Activated T-cell treated with anti-CD3 and anti-CD28 coated beads for 4 hours (primary cell): ENCODE measurements around the gene IMPDH2.
A peak's percentile ranks its signal among the peaks of the same experiment; 100 is the strongest.

Experiments used
- DNase-seq: peaks from one replicate; pipeline ENCODE4 v3.0.0-alpha.2; 2020

IMPDH2 gene

GRCh38 chr3:49005303-49005680 is 23.9 kb downstream of the IMPDH2 start:
- DNase-seq = no peak

- DNase-seq = no peak
Observed at GRCh38 chr3:49004352-49005302, 24.6 kb downstream of the IMPDH2 start.

GRCh38 chr3:49001155-49001554 is 28.0 kb downstream of the IMPDH2 start:
- no peak for DNase-seq

- no peak for DNase-seq
Observed at GRCh38 chr3:48999085-48999858, 29.9 kb downstream of the IMPDH2 start.

- DNase-seq = no peak
Observed at GRCh38 chr3:48997714-48998637, 31.2 kb downstream of the IMPDH2 start.

GRCh38 chr3:48997102-48997635 is 32.0 kb downstream of the IMPDH2 start:
- DNase-seq = no peak

GRCh38 chr3:48996640-48997039 is 32.6 kb downstream of the IMPDH2 start:
- DNase-seq = no peak

GRCh38 chr3:48993834-48994233 is 35.4 kb downstream of the IMPDH2 start:
- DNase-seq = no peak

- no peak for DNase-seq
Observed at GRCh38 chr3:48991851-48992545, 37.2 kb downstream of the IMPDH2 start.

- no peak for DNase-seq
Observed at GRCh38 chr3:48990636-48991469, 38.3 kb downstream of the IMPDH2 start.

GRCh38 chr3:48989796-48990635 is 39.2 kb downstream of the IMPDH2 start, which contains the start of gene P4HTM:
TSS of gene P4HTM (plus strand) at chr3:48990241. CDS start at chr3:48990257, 16 bp downstream.
- peak; percentile 82 for DNase-seq

- no peak for DNase-seq
Observed at GRCh38 chr3:48989126-48989795, 39.9 kb downstream of the IMPDH2 start.

- DNase-seq = no peak
Observed at GRCh38 chr3:48985831-48986376, 43.3 kb downstream of the IMPDH2 start.

GRCh38 chr3:48984663-48985062 is 44.5 kb downstream of the IMPDH2 start:
- DNase-seq = no peak

- DNase-seq = no peak
Observed at GRCh38 chr3:48983096-48983495, 46.1 kb downstream of the IMPDH2 start.

- no peak for DNase-seq
Observed at GRCh38 chr3:48982686-48983085, 46.5 kb downstream of the IMPDH2 start.

- DNase-seq = no peak
Observed at GRCh38 chr3:48982016-48982415, 47.2 kb downstream of the IMPDH2 start.

GRCh38 chr3:48980295-48980694 is 48.9 kb downstream of the IMPDH2 start:
- no peak for DNase-seq

- no peak for DNase-seq
Observed at GRCh38 chr3:48979451-48979850, 49.7 kb downstream of the IMPDH2 start.
